ENCODE results near the gene LRP6.

Gene LRP6

DNA sequence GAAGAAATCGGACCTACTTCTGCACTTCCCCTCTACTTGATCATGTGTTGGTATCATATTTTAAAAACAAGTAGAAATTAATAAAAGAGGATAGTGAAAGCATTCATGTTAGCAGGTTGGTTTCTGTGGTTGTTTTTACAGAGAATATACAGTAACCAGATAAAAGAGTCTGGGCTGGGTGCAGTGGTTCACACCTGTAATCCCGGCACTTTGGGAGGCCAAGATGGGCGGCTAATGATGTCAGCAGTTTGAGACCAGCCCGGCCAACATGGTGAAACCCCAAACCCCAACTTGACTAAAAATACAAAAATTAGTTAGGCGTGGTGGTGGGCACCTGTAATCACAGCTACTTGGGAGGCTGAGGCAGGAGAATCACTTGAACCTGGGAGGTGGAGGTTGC lies 55.9 kb downstream of the LRP6 start:
- no peak for DNase-seq

DNA sequence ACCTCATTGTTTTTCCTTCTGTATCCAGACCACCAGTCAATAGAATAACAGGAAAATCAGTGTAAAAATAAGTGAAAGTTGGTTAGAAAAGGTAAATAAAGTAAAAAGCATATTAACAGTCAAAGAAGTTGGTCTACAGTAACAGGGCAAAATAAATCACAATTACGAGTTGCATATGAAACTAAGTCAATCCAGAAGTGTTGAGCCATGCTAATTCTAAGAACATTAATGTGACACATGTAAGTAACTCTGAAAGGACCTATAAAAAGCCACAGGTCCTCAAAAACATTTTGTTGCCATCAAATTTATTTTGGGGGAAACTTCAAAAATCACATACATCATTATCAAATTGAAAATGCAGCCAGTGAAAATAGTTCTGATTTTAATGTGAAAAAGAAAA lies 56.4 kb downstream of the LRP6 start:
- DNase-seq = no peak

DNA sequence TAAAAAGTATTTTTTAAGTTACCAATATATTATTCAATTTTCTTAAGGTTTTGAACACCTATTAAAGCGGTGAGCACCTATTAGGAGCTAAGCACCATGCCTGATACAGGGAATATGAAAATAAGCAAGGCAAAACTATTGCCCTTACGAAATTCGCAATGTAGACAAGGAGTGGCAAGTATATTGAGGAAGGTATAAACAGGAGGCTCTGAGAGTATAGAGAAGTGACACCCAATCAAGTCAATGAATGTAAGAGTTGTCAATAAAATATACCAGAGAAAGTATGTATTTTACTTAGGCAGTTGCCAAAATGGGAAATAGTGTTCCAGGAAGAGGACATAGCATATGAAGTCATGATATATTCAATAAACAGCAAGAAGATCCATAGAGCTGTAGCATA lies 57.2 kb downstream of the LRP6 start:
- DNase-seq = no peak

DNA sequence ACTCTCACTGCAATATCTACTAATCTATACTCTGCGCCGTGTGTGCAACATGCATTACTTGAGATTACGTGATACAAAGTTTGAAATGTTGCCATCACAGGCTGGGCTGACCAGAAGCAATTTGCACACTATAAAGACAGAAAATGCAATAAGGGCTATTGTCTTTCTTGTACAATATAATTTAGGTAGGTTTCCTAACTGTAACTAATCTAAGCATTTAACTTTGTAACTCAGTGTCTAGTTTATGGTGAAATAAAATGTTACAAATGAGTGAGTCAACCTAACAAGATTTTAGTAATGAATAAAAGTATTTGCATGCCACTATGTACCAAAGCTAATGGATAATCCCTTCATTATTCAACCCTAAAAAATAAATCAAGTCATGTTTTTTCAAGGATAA lies 57.8 kb downstream of the LRP6 start:
- DNase-seq = no peak

DNA sequence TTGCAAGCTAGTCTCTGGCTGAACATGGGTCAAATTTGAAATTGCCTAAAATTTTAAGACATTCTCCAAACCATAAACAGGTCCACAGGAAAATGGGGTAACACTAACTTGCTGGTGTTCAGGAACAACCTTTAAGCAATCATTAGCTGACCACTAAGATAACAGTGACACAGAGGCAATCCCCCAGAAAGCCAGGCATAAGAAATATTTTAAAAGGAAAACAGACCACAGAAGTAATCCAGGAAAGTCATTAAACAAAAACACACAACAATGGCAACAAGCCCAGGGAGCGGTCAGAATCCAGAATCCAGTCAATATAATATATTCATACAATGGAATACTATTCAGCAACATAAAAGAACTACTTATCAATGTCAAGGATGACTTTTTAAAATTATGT lies 59.1 kb downstream of the LRP6 start:
- no peak for DNase-seq

DNA sequence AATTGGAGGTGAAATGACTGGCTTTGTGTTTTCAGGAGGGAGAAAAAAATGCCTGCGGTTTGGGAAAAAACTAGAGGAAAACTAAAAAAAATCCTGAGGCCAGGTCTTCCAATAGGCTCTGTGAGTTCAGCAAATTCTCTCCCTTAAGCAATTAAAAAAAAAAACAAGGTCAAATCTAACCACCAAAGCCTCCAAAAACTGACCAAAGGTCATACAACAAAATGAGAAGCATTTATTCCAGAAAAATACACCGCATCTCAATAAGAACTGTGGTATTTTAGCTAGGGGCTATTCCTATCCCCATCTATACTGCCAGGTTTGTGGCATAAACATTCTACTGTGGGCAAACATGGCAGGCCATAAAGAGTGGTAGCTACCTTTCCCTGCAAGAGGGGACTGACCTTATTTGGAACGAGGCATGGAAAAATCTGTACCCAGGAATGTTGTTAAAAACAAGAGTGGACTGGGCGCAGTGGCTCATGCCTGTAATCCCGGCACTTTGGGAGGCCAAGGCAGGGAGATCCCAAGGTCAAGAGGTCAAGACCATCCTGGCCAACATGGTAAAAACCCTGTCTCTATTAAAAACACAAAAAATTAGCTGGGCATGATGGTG lies 60.0 kb downstream of the LRP6 start:
- DNase-seq = no peak

DNA sequence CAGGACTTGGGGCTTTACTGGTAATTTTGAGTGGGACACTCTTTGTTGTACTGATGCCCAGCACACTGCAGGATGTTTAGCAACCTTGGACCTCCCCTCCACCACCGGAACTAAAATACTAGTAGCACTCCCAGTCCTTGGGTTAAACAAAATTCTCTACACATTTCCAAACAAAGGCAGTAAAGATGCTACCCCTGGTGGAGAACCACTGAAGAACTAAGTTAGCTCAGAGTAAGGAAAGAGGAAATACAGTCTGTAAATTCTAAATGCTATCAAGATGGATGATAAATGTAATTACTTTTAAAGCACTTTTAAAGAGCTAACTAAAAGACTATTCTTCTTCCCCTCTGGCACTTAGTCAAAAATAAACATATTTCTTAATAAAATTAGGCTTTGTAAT lies 64.1 kb downstream of the LRP6 start:
- DNase-seq = no peak

DNA sequence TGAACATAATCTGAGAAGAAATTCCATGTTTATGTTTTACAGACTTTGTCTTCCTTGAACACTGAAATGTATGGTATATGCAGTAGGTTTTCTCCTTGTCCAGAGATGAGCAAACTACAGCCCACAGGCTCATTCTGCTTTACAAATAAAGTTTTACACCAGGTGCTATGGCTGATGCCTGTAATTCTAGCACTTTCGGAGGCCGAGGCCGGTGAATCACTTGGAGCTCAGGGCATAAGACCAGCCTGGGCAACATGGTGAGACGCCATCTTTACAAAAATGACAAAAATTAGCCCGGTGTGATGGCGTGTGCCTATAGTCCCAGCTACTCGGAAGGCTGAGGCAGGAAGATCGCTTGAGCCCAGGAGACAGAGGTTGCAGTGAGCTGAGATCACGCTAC lies 64.7 kb downstream of the LRP6 start:
- no peak for DNase-seq

DNA sequence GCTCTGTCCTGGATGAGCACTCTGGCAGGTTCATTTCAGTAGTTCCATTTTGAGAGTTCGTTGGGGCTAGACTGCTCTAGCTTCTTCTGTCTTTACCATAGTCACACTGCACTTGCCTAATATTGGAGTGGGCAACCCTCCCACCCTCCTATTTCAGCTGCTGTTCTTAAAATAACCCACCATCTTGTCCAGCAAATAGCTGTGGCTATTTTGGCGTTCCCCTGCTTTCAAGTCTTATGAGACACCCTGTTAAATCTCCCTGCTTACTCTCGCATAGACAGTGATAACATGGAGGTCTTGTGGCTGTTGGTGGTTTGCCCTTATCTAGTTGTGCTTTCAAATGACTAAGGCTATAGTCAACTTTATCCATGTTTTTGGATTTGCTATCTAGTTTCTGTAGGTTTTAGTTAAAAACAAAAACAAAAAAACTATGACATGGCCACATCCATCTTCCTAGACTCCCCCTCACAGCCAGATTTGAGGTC lies 65.5 kb downstream of the LRP6 start:
- DNase-seq = no peak

DNA sequence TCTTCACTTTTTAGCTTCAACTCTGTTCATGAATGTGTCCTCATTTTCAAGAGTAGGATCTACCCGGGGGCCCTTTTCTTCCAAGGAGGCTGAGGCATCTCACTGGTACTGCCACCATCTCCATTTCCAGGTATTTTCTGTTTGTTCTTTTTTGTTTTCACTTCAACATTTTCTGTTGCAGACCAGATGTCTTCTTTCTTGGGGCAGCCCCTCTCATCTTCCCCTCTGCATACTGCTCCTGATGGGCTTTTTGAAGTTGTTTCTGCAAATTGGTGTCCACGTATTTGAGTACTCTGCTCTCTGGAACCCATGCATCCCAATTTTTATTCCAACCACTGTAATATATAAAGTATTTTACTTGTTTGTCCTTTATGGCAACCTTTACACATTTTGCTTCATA lies 66.5 kb downstream of the LRP6 start:
- no peak for DNase-seq

DNA sequence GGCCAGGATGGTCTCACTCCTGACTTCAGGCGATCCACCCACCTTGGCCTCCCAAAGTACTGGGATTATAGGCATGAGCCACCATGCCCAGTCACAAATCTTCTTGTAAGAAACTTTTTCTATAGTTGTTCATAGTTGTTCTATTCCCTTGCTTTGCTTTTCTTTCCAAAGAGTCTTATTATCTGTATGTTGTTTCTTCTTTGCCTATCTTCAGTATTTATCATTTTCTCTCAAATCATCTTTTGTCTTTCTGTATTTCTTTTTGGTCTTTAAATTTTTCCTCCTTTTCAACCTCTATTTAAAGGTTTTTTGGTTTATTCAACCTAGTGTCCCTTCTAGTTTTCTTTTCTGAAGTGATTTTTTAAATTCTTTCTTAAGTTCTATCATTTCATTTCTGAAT lies 68.7 kb downstream of the LRP6 start:
- DNase-seq = no peak

DNA sequence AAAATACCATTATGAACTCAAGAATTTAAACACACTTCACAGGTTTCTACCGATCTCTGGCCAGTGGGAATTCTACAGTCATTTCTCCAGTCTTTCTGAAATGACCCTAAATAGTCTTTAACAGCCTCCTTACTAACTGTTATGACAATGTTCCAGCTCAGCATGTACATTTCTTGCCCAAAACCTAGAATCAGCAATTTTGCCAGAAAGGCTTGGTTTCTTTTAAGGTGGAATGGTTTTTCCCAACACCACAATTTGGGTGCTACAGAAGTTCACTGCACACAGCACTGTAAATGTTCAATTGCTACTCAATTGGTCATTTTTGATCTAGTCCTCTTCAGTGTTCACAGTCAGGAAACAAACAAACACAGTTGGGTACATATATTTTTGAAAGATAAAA lies 69.7 kb downstream of the LRP6 start:
- DNase-seq = no peak

DNA sequence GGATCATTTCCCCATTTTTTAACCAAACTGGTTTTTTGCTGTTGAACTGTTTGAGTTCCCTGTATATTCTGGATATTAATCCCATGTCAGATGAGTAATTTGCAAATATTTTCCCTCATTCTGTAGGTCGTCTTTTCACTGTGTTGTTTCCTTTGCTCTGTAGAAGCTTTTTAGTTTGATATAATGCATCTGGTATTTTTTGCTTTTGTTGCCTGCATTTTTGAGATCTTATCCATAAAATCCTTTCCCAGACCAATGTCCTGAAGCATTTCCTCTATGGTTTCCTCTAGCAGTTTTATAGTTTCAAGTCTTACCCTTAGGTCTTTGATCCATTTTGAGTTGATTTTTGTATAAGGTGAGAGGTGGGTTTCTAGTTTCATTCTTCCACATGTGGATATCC lies 71.3 kb downstream of the LRP6 start:
- no peak for DNase-seq

DNA sequence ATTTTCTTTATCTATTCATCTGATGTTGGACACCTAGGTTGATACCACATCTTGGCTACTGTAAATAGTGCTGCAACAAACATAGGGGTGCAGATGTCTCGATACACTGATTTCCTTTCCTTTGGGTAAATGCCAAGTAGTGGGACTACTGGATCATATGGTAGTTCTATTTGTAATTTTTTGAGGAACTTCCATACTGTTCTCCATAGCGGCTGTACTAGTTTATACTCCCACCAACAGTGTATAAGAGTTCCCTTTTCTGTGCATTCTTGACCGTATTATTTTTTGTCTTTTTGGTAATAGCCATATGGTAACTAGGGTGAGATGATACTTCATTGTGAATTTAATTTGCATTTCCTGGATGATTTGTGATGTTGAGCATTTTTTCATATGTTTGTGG lies 71.8 kb downstream of the LRP6 start:
- no peak for DNase-seq

DNA sequence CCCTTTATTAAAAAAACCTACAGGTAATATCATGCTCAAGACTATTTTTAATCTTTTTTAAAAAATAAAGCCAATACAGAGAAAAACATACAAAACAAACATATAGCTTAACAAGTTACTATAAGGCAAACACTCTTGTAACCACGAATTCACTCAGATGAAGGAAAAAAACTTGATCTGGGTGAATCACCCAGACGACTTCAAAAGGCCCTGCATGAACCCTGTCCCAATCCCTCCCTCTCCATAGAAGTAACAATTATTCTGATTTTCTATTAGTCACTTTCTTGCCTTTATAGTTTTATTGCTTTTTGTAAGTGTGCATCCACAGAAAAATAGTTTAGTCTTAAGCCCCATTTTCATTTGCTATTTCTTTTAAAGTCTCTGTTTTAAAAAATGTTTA lies 72.6 kb downstream of the LRP6 start:
- DNase-seq = no peak

DNA sequence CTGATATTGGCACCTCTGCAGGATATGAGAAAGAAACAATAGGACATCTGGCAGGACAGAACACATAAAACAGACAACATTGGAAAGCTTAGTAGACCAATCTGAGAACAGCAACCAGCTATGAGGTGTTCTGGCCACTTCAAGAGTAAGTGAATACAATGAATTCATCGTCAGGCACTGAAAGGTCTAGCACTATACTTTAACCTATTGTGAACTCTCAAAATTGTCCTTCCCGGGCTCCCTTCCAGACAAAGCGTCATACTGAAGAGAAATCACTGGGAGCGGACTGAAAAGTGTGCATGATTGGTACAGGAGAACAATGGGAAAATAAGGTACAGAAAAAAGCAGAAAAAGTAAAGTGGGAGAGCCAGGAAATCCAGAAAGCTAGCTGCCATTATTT lies 75.8 kb downstream of the LRP6 start:
- DNase-seq = no peak

DNA sequence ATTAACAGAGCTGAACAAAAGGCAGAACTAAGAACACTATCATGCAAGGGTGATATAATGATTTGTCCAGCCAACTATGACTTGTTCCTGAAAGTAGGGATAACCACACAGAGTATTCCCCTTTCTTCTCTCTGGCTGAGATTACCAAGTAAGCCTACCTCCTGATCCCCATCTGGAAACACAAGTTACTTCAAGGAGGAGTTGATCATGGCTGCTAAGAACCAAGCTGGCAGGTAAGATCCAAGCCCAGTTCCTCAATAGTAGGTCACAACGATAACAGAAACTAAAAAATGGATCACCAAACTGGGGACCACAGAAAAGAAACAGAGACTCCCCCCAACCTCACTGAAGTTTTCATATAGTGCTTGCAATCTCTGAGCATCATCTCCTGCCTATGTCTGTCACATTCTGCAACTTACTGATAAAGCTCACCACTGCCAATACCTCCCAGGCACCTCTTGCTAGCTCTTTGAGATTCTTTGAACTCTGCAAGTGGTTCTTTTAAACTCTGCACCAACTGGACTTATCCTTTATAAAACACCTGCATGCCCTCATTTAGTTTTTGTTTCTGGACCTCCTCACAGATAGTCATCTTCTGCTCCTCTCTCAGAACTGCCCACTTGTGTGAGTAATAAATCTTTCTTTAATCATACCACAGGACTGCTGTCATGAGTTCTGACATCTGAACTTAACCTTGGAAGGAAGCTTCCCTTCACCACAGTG lies 76.6 kb downstream of the LRP6 start:
- no peak for DNase-seq

DNA sequence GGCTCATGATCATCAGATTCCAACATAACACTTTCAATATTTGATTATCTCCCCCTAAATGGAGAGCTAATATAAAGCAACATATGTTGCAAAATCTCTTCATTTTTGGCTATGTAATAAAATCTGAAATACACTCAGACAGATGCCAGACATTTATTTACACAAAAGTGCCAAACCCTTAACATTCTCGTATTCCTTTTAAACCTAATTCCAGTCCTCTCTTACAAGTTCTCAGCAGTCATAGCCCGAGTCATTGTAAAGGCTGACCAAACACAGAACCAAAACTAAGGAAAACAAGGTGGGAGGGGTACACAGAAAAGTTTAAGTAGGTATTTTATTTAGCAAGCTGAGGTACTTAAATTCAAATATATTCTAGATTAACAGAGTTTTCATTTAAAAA lies 81.4 kb downstream of the LRP6 start:
- DNase-seq = no peak

DNA sequence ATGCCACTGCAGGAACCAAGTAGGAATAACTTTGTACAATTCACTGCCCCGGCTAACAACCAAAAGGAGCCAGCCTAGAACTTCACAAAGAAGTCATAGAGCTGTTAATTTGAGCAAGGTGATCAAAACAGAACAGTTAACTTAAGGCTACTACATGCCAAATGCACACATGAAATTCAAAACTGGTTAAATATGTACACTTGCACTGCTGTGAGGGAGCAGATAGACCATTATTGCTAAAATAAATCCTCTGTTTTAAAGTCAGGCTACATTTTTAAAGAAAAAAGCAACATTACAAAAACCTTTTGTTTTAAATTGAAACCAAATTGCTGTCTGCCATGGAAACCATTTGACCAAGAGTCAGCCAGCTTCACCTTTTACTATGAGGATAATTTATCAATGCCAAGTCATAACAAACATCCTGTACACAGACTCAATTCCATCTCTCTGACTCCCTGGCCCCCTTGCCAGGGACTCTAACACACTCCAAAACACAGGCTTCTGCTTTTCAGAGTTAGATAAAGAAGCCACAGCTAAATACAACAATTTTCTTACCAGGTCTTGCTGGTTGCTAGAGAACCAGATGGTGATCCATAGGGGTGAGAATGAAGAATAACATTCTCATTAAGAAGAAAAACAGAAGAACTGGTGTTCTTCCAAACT lies 84.0 kb downstream of the LRP6 start:
- no peak for DNase-seq

DNA sequence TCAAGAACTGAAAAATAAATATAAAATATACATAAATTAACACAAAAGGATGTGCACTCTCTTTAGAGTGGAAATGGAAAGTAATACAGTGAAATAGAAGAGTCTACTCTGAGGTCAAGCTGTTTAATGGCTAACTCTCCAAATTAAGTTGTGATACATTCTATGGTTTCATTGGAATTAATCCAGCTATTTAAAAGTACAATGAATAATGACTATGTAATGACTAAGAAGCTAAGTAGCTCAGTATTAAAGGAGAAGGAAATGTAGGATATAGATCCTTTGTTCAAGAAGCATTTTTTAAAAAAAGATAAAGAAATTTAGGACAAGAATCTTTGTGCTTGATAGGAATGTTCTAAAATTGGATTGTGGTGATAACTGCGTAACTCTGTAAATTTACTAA lies 85.3 kb downstream of the LRP6 start:
- no peak for DNase-seq

DNA sequence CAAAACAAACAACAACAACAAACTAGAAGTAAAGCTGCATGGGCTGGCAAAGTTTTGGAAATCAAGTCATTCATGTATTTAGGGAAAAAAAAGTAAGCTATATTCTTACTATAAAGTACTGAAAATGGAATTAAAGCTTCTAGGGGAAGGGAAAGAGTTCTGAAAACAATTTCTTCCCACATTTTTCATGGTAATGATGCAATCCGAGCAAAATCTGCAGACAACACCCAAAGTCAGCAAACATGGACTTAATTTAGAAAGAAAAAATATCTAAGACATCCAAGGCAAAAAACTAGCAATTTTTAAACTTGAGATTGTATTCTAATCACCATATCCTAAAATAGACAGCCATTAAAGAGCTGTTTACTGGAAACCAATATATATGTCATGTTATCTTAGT lies 86.3 kb downstream of the LRP6 start:
- DNase-seq = no peak

DNA sequence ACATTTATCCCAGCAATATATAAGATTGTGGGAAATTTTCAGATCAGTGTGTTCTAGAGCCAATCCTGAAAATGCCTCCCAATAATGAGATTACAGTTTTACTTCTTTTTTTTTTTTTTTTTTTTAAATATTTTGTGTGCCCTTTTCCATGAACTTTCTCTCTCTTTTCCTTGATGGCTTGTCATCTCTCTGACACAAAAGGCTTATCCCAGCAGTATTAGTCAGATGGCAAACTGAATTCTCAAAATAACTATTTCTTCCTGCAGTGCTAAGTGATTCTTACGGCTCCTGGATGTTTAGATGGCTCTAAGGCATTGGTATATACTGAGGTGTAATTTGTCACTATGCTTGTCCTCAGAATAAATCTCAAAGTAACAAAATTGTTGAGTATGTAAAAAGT lies 86.7 kb downstream of the LRP6 start:
- DNase-seq = no peak

DNA sequence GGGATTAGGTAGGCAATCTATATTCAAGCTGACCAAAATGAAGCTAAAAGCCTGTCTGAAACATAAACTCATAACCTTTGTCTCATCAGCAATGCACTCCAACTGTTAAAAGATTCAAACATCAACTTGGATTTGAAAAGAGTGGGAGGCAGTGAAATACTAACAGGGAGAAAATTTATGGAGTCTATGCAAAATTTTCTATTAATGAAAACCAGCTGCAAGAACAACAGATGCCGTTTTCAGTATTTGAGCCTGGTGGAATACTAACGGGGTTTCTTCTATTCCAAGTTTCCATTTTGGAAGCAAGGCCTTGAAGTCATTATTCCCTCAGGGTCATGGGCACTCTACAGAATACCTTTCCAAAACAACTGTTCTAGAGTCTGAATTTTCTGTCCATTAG lies 88.3 kb downstream of the LRP6 start:
- DNase-seq = no peak

DNA sequence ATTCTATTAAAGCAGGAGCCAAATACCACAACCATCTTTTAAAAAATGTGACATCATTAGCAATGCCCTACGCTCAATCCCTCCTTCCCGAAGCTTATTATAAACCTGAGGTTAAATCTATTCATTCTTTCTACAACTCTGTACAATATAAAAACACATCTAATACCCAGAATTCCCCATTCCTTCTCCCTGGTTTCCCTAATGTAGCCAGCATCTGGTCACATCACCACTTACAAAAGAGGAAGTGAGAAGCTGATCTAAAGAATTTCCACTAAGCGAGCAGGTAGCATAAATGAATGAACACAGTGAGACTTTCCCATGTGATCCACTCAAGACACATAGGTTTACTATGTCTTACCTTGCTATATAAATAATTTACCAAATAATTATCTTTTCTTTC lies 90.4 kb downstream of the LRP6 start:
- no peak for DNase-seq

Data from activated T-cell treated with anti-CD3 and anti-CD28 coated beads for 4 hours (primary cell).